ENCODE data around the gene OAS3.

DNA sequence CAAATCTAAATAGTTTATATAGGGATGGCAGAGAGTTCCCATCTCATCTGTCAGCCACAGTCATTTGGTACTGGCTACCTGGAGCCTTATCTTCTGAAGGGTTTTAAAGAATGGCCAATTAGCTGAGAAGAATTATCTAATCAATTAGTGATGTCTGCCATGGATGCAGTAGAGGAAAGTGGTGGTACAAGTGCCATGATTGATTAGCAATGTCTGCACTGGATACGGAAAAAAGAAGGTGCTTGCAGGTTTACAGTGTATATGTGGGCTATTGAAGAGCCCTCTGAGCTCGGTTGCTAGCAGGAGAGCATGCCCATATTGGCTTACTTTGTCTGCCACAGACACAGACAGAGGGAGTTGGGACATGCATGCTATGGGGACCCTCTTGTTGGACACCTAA is 32.1 kb downstream of the OAS3 start:
- TF ChIP-seq, protein P1, sequence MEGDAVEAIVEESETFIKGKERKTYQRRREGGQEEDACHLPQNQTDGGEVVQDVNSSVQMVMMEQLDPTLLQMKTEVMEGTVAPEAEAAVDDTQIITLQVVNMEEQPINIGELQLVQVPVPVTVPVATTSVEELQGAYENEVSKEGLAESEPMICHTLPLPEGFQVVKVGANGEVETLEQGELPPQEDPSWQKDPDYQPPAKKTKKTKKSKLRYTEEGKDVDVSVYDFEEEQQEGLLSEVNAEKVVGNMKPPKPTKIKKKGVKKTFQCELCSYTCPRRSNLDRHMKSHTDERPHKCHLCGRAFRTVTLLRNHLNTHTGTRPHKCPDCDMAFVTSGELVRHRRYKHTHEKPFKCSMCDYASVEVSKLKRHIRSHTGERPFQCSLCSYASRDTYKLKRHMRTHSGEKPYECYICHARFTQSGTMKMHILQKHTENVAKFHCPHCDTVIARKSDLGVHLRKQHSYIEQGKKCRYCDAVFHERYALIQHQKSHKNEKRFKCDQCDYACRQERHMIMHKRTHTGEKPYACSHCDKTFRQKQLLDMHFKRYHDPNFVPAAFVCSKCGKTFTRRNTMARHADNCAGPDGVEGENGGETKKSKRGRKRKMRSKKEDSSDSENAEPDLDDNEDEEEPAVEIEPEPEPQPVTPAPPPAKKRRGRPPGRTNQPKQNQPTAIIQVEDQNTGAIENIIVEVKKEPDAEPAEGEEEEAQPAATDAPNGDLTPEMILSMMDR (tag by site-specific recombination; IDR thresholded peaks at IDR 0.05): no peak
- TF ChIP-seq HOXA7 (CRISPR knock-in tag; IDR thresholded peaks at IDR 0.05; ENCODE audit: borderline replicate concordance): no peak
- TF ChIP-seq ZNF623 (tag by site-specific recombination; IDR thresholded peaks at IDR 0.05): no peak
- no peak for TF ChIP-seq ZFHX2 (tag by site-specific recombination; conservative IDR thresholded peaks at IDR 0.05)
- TF ChIP-seq ZSCAN23 (tag by site-specific recombination; IDR thresholded peaks at IDR 0.05): no peak
- TF ChIP-seq, protein P2, sequence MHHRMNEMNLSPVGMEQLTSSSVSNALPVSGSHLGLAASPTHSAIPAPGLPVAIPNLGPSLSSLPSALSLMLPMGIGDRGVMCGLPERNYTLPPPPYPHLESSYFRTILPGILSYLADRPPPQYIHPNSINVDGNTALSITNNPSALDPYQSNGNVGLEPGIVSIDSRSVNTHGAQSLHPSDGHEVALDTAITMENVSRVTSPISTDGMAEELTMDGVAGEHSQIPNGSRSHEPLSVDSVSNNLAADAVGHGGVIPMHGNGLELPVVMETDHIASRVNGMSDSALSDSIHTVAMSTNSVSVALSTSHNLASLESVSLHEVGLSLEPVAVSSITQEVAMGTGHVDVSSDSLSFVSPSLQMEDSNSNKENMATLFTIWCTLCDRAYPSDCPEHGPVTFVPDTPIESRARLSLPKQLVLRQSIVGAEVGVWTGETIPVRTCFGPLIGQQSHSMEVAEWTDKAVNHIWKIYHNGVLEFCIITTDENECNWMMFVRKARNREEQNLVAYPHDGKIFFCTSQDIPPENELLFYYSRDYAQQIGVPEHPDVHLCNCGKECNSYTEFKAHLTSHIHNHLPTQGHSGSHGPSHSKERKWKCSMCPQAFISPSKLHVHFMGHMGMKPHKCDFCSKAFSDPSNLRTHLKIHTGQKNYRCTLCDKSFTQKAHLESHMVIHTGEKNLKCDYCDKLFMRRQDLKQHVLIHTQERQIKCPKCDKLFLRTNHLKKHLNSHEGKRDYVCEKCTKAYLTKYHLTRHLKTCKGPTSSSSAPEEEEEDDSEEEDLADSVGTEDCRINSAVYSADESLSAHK (tag by site-specific recombination; IDR thresholded peaks at IDR 0.05): no peak
- TF ChIP-seq ZNF658 (tag by site-specific recombination; IDR thresholded peaks at IDR 0.05): no peak
